Mucosa of stomach (tissue), 1 donor: ENCODE data around the gene RPH3AL.
"Not testable (repeated sequence)": the region's sequence is repeated elsewhere in the genome, so short reads cannot be mapped to it uniquely, and the experiment has no call there.

Source experiments
- H3K27me3 ChIP-seq: one replicate; pipeline ENCODE4 v1.7.0; 2013; ENCODE audit warnings: mild to moderate bottlenecking, low read length; ENCODE audit not compliant: control insufficient read depth, insufficient read depth
- H3K36me3 ChIP-seq: one replicate; pipeline ENCODE4 v1.7.0; 2013; ENCODE audit warnings: low read length; ENCODE audit not compliant: control insufficient read depth, insufficient read depth
- H3K4me1 ChIP-seq: one replicate; pipeline ENCODE4 v1.7.0; 2013; ENCODE audit warnings: mild to moderate bottlenecking, low read length; ENCODE audit not compliant: control insufficient read depth, insufficient read depth
- H3K4me3 ChIP-seq: one replicate; pipeline ENCODE4 v1.7.0; 2013; ENCODE audit warnings: low read length
- H3K9ac ChIP-seq: one replicate; pipeline ENCODE4 v1.7.0; 2013; ENCODE audit warnings: mild to moderate bottlenecking, low read length, moderate library complexity
- H3K9me3 ChIP-seq: one replicate; pipeline ENCODE4 v1.7.0; 2013; ENCODE audit warnings: mild to moderate bottlenecking, low read length, moderate library complexity; ENCODE audit not compliant: control insufficient read depth
- donor health status: Pancreatic carcinoma.

The RPH3AL gene

GRCh38 chr17:373613-374230 is 21.1 kb upstream of the RPH3AL start:
- no peaks in the 10 kb centered on the region for H3K27me3 ChIP-seq
- H3K36me3 ChIP-seq: no peaks in the 10 kb centered on the region
- H3K9ac ChIP-seq: no peak overlapping the region
- no peaks in the 10 kb centered on the region for H3K9me3 ChIP-seq
- peaks cover 9% of the 10 kb centered on the region for H3K4me1 ChIP-seq
- H3K4me3 ChIP-seq: no peak overlapping the region

- H3K4me1 ChIP-seq: peaks cover 9% of the 10 kb centered on the region
- H3K27me3 ChIP-seq: no peaks in the 10 kb centered on the region
- no peaks in the 10 kb centered on the region for H3K36me3 ChIP-seq
- H3K4me3 ChIP-seq: no peak overlapping the region
- no peak overlapping the region for H3K9ac ChIP-seq
- no peaks in the 10 kb centered on the region for H3K9me3 ChIP-seq
Measured at GRCh38 chr17:372157-373152, 19.8 kb upstream of the RPH3AL start.

GRCh38 chr17:371583-371982 is 19.0 kb upstream of the RPH3AL start:
- Histone ChIP-seq H3K9ac (no peak overlapping the region), H3K9me3 (no peaks in the 10 kb centered on the region), H3K4me3 (no peak overlapping the region), H3K27me3 (no peaks in the 10 kb centered on the region), H3K36me3 (no peaks in the 10 kb centered on the region), H3K4me1 (peaks cover 9% of the 10 kb centered on the region)

DNA sequence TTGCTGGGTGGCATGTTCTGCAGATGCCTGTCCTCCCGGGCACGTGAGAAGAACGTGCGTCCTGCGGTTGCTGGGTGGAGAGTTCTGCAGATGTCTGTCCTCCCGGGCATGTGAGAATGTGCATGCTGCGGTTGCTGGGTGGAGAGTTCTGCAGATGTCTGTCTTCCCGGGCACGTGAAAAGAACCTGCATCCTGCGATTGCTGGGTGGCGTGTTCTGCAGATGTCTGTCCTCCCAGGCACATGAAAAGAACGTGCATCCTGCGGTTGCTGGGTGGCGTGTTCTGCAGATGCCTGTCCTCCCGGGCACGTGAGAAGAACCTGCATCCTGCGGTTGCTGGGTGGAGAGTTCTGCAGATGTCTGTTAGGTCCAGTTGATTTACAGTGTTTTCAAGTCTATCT is 15.0 kb upstream of the RPH3AL start:
- not testable (repeated sequence) for H3K9ac ChIP-seq, H3K27me3 ChIP-seq, H3K4me3 ChIP-seq, H3K4me1 ChIP-seq, H3K9me3 ChIP-seq, H3K36me3 ChIP-seq

DNA sequence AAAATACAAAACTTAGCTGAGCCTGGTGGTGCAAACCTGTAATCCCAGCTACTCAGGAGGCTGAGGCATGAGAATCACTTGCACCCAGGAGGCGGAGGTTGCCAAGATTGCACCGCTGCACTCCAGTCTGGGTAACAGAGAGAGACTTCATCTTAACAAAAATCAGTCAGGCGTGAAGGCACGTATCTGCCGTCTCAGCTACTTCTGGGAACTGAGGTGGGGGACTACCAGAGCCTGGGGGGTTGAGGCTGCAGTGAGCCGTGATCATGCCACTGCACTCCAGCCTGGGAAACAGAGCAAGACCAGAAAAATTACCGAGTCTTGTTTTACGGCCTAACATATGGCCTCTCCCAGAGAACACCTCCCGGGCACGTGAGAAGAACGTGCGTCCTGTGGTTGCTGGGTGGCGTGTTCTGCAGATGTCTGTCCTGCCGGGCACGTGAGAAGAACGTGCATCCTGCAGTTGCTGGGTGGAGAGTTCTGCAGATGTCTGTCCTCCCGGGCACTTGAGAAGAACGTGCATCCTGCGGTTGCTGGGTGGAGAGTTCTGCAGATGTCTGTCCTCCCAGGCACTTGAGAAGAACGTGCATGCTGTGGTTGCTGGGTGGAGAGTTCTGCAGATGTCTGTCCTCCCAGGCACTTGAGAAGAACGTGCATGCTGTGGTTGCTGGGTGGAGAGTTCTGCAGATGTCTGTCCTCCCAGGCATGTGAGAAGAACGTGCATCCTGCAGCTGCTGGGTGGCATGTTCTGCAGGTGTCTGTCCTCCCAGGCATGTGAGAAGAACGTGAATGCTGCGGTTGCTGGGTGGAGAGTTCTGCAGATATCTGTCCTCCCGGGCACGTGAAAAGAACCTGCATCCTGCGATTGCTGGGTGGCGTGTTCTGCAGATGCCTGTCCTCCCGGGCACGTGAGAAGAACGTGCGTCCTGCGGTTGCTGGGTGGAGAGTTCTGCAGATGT is 14.3 kb upstream of the RPH3AL start:
- not testable (repeated sequence) for H3K9ac ChIP-seq, H3K4me3 ChIP-seq, H3K27me3 ChIP-seq, H3K4me1 ChIP-seq, H3K9me3 ChIP-seq, H3K36me3 ChIP-seq

DNA sequence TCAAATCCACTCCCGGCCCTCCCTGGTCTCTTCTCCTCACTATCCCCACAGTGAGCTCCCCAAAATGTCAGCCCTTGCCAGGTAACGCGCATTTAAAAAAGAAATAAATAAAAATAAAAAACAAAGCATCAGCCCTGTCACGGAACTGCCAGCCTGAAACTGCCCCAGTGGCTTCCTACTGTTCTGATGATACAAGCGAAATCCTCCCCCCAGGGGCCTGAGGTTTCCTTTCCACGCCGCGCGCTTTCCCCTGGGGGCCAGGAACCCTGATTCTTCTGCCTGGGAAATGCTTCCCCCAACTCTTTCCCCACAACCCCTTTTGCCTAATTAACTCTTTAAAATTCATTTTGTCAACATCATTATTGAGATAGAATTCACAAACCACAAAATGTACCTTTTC is 12.2 kb upstream of the RPH3AL start:
- no peak overlapping the region for H3K4me3 ChIP-seq
- H3K27me3 ChIP-seq: no peaks in the 10 kb centered on the region
- H3K9me3 ChIP-seq: no peaks in the 10 kb centered on the region
- no peak overlapping the region for H3K9ac ChIP-seq
- H3K36me3 ChIP-seq: no peaks in the 10 kb centered on the region
- H3K4me1 ChIP-seq: no peaks in the 10 kb centered on the region

GRCh38 chr17:364308-364707 is 11.7 kb upstream of the RPH3AL start:
- Histone ChIP-seq H3K9me3 (no peaks in the 10 kb centered on the region), H3K27me3 (no peaks in the 10 kb centered on the region), H3K4me1 (no peaks in the 10 kb centered on the region), H3K36me3 (no peaks in the 10 kb centered on the region), H3K9ac (no peak overlapping the region), H3K4me3 (no peak overlapping the region)

GRCh38 chr17:362721-363120 is 10.1 kb upstream of the RPH3AL start:
- Histone ChIP-seq H3K4me3 (no peak overlapping the region), H3K9ac (no peak overlapping the region), H3K9me3 (no peaks in the 10 kb centered on the region), H3K36me3 (no peaks in the 10 kb centered on the region), H3K4me1 (peaks cover 7% of the 10 kb centered on the region), H3K27me3 (no peaks in the 10 kb centered on the region)

DNA sequence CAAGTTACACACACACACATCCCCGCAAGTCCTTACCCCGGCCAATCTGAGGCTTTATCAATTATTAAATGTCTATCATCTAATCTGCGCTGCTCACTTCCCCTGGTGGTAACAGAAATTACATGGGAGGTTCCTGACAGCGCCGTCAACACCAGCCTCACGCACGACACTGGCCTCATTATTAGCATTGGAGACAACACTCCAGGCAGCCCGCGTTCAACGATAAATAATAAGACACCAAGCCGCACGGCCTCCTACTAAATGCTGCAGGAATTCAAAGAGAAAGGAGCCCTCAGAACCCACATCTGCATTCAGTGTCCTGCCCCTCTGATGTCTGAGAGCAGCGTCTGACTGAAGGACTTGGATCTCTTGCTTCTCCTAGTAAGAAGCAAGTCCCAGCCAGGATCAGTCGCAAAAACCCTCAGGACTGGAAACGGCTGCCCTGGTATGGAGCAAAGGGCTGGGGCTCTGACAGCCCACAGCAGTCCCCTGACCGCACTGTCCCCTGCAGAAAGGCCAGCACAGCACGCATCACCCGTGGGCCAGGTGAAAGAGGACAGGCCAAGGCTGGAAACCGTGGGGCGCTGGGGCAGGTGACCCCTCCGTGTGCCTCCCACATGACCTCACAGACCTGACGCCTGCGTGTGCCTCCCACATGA is 7.6 kb upstream of the RPH3AL start:
- Histone ChIP-seq H3K9me3 (no peaks in the 10 kb centered on the region), H3K4me3 (no peak overlapping the region), H3K9ac (no peak overlapping the region), H3K4me1 (peaks cover 17% of the 10 kb centered on the region), H3K27me3 (no peaks in the 10 kb centered on the region), H3K36me3 (no peaks in the 10 kb centered on the region)

GRCh38 chr17:358491-359151 is 6.0 kb upstream of the RPH3AL start:
- Histone ChIP-seq H3K9ac (no peak overlapping the region), H3K36me3 (no peaks in the 10 kb centered on the region), H3K4me3 (no peak overlapping the region), H3K27me3 (no peaks in the 10 kb centered on the region), H3K4me1 (peaks cover 32% of the 10 kb centered on the region), H3K9me3 (no peaks in the 10 kb centered on the region)

DNA sequence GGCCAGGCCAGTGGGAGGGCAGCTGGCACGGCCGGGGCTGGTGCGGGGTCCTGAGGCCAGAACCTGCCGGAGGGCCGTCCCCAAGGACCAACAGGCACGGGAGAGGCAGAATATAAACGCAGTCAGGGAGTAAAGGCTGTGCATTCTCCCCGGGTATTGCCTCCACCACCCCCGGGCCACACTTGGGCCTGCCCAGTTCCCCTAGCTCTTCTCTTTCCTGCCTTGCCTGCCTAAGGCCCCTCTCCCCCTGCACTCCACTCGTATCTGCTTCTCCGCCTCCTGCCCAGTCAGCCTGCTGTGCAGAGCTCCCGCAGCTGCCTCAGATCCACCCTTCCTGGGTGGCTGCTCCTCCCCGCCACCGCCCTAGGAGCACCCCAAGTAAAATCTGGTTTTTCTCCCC is 5.0 kb upstream of the RPH3AL start:
- Histone ChIP-seq H3K36me3 (no peaks in the 10 kb centered on the region), H3K4me3 (no peak overlapping the region), H3K4me1 (peaks cover 42% of the 10 kb centered on the region), H3K27me3 (no peaks in the 10 kb centered on the region), H3K9ac (peak overlapping the region; percentile 14), H3K9me3 (no peaks in the 10 kb centered on the region)
